HCT116 (cell line): Measurements from ENCODE around the gene SLC9A9. TPM values are rescaled to one million over a fixed set of nuclear protein-coding genes. Genes with fewer than 3 reads are reported as not detected.

Experiments used
- ATAC-seq: fragments of 200-7000 bp; cut with Tn5 transposase; 2 replicates; pipeline ENCODE4 v1.9.1; 2020; ENCODE audit warnings: mild to moderate bottlenecking, moderate library complexity
- BruUV-seq: library from RNA; stranded (reverse); fragments of 400-500 nt; replicated peaks from 2 replicates; lab custom pipeline; 2021; lab: Mats Ljungman, UMichigan
- CTCF ChIA-PET: fragments of 300-600 bp; sonication (Branson Sonifier 250); formaldehyde crosslinking; loops from one replicate; lab custom pipeline; 2021; ENCODE audit warnings: antibody characterized with exemption; lab: Charles Lee
- POLR2A ChIA-PET: fragments of 300-600, 350-600 bp; sonication (Branson Sonifier 250); formaldehyde crosslinking; loops from one replicate; lab custom pipeline; 2021; ENCODE audit warnings: antibody characterized with exemption; lab: Charles Lee
- RAD21 ChIA-PET, 2 experiments: fragments of 300-600 bp; sonication (Branson Sonifier 250); formaldehyde crosslinking; loops; one replicate each; lab custom pipeline; 2023; ENCODE audit warnings: low total read pairs in 2 of 2; ENCODE audit not compliant: uncharacterized antibody in 2 of 2, unreplicated experiment in 2 of 2, low non-redundant PET in 1 of 2; lab: Charles Lee
- DNase-seq: peaks from one replicate; pipeline ENCODE4 v3.0.0-alpha.2; 2010; ENCODE audit warnings: low read depth, low spot score
- H2AFZ ChIP-seq: fragments of 200-600 bp; shearing (Covaris generic), sonication (generic); 2 replicates; pipeline ENCODE4 v1.6.1; 2017; ENCODE audit warnings: low read depth, mixed run types, mixed read lengths, antibody characterized with exemption, low read length; ENCODE audit not compliant: poor library complexity, severe bottlenecking
- H3K27ac ChIP-seq: 2 replicates; pipeline ENCODE4 v1.5.1; 2012; ENCODE audit warnings: low read depth, low read length
- H3K27me3 ChIP-seq: fragments of 200-600 bp; sonication (generic); 2 replicates; pipeline ENCODE4 v1.6.1; 2016; ENCODE audit warnings: mixed run types, low read length, mixed read lengths; ENCODE audit not compliant: insufficient read depth
- H3K36me3 ChIP-seq, 2 experiments: fragments of 200-500 bp in 1 of 2; fragments of 200-600 bp in 1 of 2; sonication (Bioruptor generic) in 1 of 2; sonication (generic) in 1 of 2; 2 replicates each; pipeline versions ENCODE4 v1.5.1 to v1.6.1; 2014 to 2016; ENCODE audit warnings: low read length in 2 of 2, inconsistent platforms in 1 of 2, mixed read lengths in 1 of 2, mixed run types in 1 of 2; ENCODE audit not compliant: insufficient read depth in 2 of 2, control insufficient read depth in 1 of 2
- H3K4me1 ChIP-seq, 2 experiments: fragments of 200-600 bp in 1 of 2; sonication (generic) in 1 of 2; 2 replicates each; pipeline versions ENCODE4 v1.5.1 to v1.6.1; 2012 to 2017; ENCODE audit warnings: low read length in 2 of 2, inconsistent platforms in 1 of 2, mild to moderate bottlenecking in 1 of 2, mixed read lengths in 1 of 2, mixed run types in 1 of 2, moderate library complexity in 1 of 2; ENCODE audit not compliant: insufficient read depth in 2 of 2, control insufficient read depth in 1 of 2
- H3K4me2 ChIP-seq: fragments of 200-600 bp; sonication (generic); 2 replicates; pipeline ENCODE4 v1.6.1; 2017; ENCODE audit warnings: mixed run types, low read length, mixed read lengths
- H3K4me3 ChIP-seq, 2 experiments: fragments of 200-600 bp in 1 of 2; sonication (generic) in 1 of 2; replicated peaks in 1 of 2; 2 replicates each; pipeline ENCODE4 v1.5.1; 2011 to 2016; ENCODE audit warnings: low read length in 2 of 2, control low read depth in 1 of 2, low read depth in 1 of 2, mild to moderate bottlenecking in 1 of 2, mixed read lengths in 1 of 2, mixed run types in 1 of 2
- H3K79me2 ChIP-seq: fragments of 200-600 bp; sonication (generic); 2 replicates; pipeline ENCODE4 v1.6.1; 2017; ENCODE audit warnings: mild to moderate bottlenecking, mixed run types, low read length, moderate library complexity, mixed read lengths; ENCODE audit not compliant: insufficient read depth
- H3K9ac ChIP-seq: fragments of 200-600 bp; sonication (generic); 2 replicates; pipeline ENCODE4 v1.6.1; 2016; ENCODE audit warnings: low read length, mixed read lengths
- H3K9me2 ChIP-seq: fragments of 200-600 bp; sonication (generic), shearing (Covaris generic); 2 replicates; pipeline ENCODE4 v1.6.1; 2017; ENCODE audit warnings: mixed run types, mild to moderate bottlenecking, moderate library complexity; ENCODE audit not compliant: insufficient read depth
- H3K9me3 ChIP-seq, 2 experiments: fragments of 200-500 bp in 1 of 2; fragments of 200-600 bp in 1 of 2; sonication (Bioruptor generic) in 1 of 2; sonication (generic) in 1 of 2; 2 replicates each; pipeline ENCODE4 v1.6.1; 2014 to 2017; ENCODE audit warnings: low read length in 2 of 2, mixed read lengths in 2 of 2, inconsistent platforms in 1 of 2, low read depth in 1 of 2, mild to moderate bottlenecking in 1 of 2, mixed run types in 1 of 2, moderate library complexity in 1 of 2; ENCODE audit not compliant: control insufficient read depth in 1 of 2, insufficient read depth in 1 of 2
- H4K20me1 ChIP-seq: fragments of 200-600 bp; sonication (generic), shearing (Covaris generic); 2 replicates; pipeline ENCODE4 v1.6.1; 2017; ENCODE audit warnings: mixed run types, mild to moderate bottlenecking, moderate library complexity; ENCODE audit not compliant: insufficient read depth
- CEBPB ChIP-seq: IDR thresholded peaks from 2 replicates; pipeline ENCODE4 v1.6.1; 2012; ENCODE audit warnings: low read depth
- ELF1 ChIP-seq: IDR thresholded peaks from 2 replicates; pipeline ENCODE4 v1.6.1; 2012; ENCODE audit warnings: low read depth, borderline replicate concordance
- EZH2 ChIP-seq: fragments of 200-600 bp; sonication (generic); IDR thresholded peaks from 2 replicates; pipeline ENCODE4 v1.6.1; 2017; ENCODE audit warnings: antibody characterized with exemption, mixed run types
- EZH2phosphoT487 ChIP-seq: fragments of 200-600 bp; IDR thresholded peaks from 2 replicates; pipeline ENCODE4 v1.6.1; 2018; ENCODE audit warnings: antibody characterized with exemption, borderline replicate concordance
- FOSL1 ChIP-seq: IDR thresholded peaks from 2 replicates; pipeline ENCODE4 v1.6.1; 2012; ENCODE audit warnings: low read depth
- POLR2A ChIP-seq: IDR thresholded peaks from 2 replicates; pipeline ENCODE4 v1.7.0; 2011; ENCODE audit warnings: borderline replicate concordance; ENCODE audit not compliant: insufficient read depth, insufficient read length; ENCODE audit errors: extremely low read depth
- RAD21 ChIP-seq: IDR thresholded peaks from 2 replicates; pipeline ENCODE4 v1.6.1; 2012; ENCODE audit warnings: low read depth, mild to moderate bottlenecking
- SIN3A ChIP-seq: IDR thresholded peaks from 2 replicates; pipeline ENCODE4 v1.6.1; 2012; ENCODE audit warnings: low read depth
- SP1 ChIP-seq: IDR thresholded peaks from 2 replicates; pipeline ENCODE4 v1.6.1; 2012; ENCODE audit warnings: low read depth
- SRF ChIP-seq: IDR thresholded peaks from 2 replicates; pipeline ENCODE4 v1.6.1; 2012; ENCODE audit warnings: low read depth
- TCF7L2 ChIP-seq: IDR thresholded peaks from 2 replicates; pipeline ENCODE4 v1.7.0; 2011; ENCODE audit warnings: borderline replicate concordance, inconsistent platforms; ENCODE audit not compliant: insufficient read depth, insufficient read length; ENCODE audit errors: extremely low read depth
- YY1 ChIP-seq: IDR thresholded peaks from 2 replicates; pipeline ENCODE4 v1.6.1; 2011; ENCODE audit warnings: low read length, low read depth, moderate library complexity, mild to moderate bottlenecking; ENCODE audit not compliant: insufficient replicate concordance; ENCODE audit errors: extremely low read depth
- ZFX ChIP-seq: fragments of 450-650 bp; IDR thresholded peaks from 2 replicates; pipeline ENCODE4 v1.6.1; 2017
- ZNF274 ChIP-seq: fragments of 200-500 bp; sonication (Bioruptor generic); IDR thresholded peaks from 2 replicates; pipeline ENCODE4 v1.6.1; 2014; ENCODE audit warnings: mild to moderate bottlenecking, low read depth, low read length, inconsistent platforms
- intact Hi-C: fragments of 100-400 bp; cut with micrococcal nuclease; formaldehyde crosslinking; loops from 2 replicates; pipeline ENCODE4 v1.10.0; 2022
- total RNA-seq: library from RNA; stranded (reverse); gene quantifications from one replicate; pipeline ENCODE4 v1.2.1, GENCODE V29; 2021; ENCODE audit not compliant: unreplicated experiment
- TF ChIP-seq, protein P1 (sequence below): IDR thresholded peaks from 2 replicates; pipeline ENCODE4 v1.6.1; 2012
- TF ChIP-seq, protein P2 (sequence below): IDR thresholded peaks from 2 replicates; pipeline ENCODE4 v1.6.1; 2012; ENCODE audit warnings: low read depth
- TF ChIP-seq, protein P3 (sequence below), 3 experiments: fragments of 200-600 bp in 1 of 3; sonication (generic) in 1 of 3; IDR thresholded peaks in 2 of 3; conservative IDR thresholded peaks in 1 of 3; 2 replicates each; pipeline ENCODE4 v1.5.1; 2012 to 2017; ENCODE audit warnings: low read depth in 2 of 3, low read length in 2 of 3, antibody characterized with exemption in 1 of 3, borderline replicate concordance in 1 of 3, control low read depth in 1 of 3, mild to moderate bottlenecking in 1 of 3, mixed read lengths in 1 of 3, mixed run types in 1 of 3, moderate library complexity in 1 of 3; ENCODE audit not compliant: insufficient read depth in 1 of 3
- TF ChIP-seq, protein P4 (sequence below): IDR thresholded peaks from 2 replicates; pipeline ENCODE4 v1.6.1; 2011; ENCODE audit warnings: mild to moderate bottlenecking, low read length, moderate library complexity; ENCODE audit not compliant: insufficient replicate concordance; ENCODE audit errors: extremely low read depth

SLC9A9 gene
- total RNA-seq, 1 experiment from 2014 or later = 0.20 TPM

DNA sequence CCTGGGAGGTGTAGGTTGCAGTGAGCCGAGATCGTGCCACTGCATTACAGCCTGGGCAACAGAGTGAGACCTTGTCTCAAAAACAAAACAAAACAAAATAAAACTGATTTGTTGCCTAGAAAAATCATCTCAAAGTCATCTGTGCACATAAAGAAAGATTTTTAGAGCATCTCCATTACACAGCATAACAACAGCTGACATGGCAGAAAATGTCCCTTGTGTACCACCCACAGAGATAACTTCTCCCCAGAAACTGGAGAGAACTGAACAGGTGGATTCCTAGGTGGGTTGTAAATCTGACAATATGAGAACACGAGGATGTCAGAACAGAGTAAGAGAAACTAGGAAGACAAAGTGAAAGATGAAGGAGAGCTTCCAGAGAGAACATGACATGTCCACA is 207.5 kb downstream of the SLC9A9 start (continued):
- TF ChIP-seq EZH2phosphoT487 (no peak), SRF (no peak), FOSL1 (no peak), SIN3A (no peak)
- TF ChIP-seq, protein P1, sequence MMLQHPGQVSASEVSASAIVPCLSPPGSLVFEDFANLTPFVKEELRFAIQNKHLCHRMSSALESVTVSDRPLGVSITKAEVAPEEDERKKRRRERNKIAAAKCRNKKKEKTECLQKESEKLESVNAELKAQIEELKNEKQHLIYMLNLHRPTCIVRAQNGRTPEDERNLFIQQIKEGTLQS = no peak
- TF ChIP-seq, all 23 proteins: peak for 0

DNA sequence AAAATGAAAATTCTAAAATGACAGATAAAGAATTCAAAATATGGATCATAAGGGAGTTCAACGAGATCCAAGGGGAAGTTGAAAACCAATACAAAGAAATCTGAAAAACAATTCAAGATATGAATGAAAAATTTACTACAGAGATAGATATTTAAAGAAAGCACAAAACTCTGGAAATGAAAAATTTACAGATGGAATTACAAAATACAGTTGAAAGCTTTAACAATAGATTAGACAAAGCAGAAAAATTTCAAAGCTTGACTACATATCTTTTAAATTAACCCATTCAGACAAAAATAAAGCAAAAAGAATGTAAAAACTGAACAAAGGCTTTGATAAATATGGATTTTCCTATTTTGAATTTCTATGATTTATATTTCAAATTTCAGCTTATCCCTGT is 211.1 kb downstream of the SLC9A9 start:
- no peak overlapping the region for H3K4me3 ChIP-seq
- H3K36me3 ChIP-seq = no peaks in the 10 kb centered on the region
- ATAC-seq = no peak
- H3K27me3 ChIP-seq = no peaks in the 10 kb centered on the region
- no peaks in the 10 kb centered on the region for H3K4me1 ChIP-seq
- DNase-seq = no peak
- intact Hi-C loops = no loop called here
- no peak overlapping the region for H3K9ac ChIP-seq
- H3K79me2 ChIP-seq = no peaks in the 10 kb centered on the region
- no peak for TF ChIP-seq RAD21
- TF ChIP-seq YY1 = no peak
- TF ChIP-seq, protein P2, sequence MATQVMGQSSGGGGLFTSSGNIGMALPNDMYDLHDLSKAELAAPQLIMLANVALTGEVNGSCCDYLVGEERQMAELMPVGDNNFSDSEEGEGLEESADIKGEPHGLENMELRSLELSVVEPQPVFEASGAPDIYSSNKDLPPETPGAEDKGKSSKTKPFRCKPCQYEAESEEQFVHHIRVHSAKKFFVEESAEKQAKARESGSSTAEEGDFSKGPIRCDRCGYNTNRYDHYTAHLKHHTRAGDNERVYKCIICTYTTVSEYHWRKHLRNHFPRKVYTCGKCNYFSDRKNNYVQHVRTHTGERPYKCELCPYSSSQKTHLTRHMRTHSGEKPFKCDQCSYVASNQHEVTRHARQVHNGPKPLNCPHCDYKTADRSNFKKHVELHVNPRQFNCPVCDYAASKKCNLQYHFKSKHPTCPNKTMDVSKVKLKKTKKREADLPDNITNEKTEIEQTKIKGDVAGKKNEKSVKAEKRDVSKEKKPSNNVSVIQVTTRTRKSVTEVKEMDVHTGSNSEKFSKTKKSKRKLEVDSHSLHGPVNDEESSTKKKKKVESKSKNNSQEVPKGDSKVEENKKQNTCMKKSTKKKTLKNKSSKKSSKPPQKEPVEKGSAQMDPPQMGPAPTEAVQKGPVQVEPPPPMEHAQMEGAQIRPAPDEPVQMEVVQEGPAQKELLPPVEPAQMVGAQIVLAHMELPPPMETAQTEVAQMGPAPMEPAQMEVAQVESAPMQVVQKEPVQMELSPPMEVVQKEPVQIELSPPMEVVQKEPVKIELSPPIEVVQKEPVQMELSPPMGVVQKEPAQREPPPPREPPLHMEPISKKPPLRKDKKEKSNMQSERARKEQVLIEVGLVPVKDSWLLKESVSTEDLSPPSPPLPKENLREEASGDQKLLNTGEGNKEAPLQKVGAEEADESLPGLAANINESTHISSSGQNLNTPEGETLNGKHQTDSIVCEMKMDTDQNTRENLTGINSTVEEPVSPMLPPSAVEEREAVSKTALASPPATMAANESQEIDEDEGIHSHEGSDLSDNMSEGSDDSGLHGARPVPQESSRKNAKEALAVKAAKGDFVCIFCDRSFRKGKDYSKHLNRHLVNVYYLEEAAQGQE = no peak
- TF ChIP-seq, protein P3, sequence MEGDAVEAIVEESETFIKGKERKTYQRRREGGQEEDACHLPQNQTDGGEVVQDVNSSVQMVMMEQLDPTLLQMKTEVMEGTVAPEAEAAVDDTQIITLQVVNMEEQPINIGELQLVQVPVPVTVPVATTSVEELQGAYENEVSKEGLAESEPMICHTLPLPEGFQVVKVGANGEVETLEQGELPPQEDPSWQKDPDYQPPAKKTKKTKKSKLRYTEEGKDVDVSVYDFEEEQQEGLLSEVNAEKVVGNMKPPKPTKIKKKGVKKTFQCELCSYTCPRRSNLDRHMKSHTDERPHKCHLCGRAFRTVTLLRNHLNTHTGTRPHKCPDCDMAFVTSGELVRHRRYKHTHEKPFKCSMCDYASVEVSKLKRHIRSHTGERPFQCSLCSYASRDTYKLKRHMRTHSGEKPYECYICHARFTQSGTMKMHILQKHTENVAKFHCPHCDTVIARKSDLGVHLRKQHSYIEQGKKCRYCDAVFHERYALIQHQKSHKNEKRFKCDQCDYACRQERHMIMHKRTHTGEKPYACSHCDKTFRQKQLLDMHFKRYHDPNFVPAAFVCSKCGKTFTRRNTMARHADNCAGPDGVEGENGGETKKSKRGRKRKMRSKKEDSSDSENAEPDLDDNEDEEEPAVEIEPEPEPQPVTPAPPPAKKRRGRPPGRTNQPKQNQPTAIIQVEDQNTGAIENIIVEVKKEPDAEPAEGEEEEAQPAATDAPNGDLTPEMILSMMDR (IDR thresholded peaks at IDR 0.05 in 2 of 3, conservative IDR thresholded peaks at IDR 0.05 in 1 of 3; ENCODE audit: borderline replicate concordance in 1 of 3, insufficient read depth in 1 of 3, low read depth in 2 of 3, low read length in 2 of 3) = no peak
- TF ChIP-seq, protein P4, sequence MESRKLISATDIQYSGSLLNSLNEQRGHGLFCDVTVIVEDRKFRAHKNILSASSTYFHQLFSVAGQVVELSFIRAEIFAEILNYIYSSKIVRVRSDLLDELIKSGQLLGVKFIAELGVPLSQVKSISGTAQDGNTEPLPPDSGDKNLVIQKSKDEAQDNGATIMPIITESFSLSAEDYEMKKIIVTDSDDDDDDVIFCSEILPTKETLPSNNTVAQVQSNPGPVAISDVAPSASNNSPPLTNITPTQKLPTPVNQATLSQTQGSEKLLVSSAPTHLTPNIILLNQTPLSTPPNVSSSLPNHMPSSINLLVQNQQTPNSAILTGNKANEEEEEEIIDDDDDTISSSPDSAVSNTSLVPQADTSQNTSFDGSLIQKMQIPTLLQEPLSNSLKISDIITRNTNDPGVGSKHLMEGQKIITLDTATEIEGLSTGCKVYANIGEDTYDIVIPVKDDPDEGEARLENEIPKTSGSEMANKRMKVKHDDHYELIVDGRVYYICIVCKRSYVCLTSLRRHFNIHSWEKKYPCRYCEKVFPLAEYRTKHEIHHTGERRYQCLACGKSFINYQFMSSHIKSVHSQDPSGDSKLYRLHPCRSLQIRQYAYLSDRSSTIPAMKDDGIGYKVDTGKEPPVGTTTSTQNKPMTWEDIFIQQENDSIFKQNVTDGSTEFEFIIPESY = no peak
- TF ChIP-seq TCF7L2 = no peak
- no peak for TF ChIP-seq ELF1
- no peak for TF ChIP-seq ZNF274
- TF ChIP-seq EZH2phosphoT487 = no peak
- TF ChIP-seq, protein P1 = no peak
- no peak for TF ChIP-seq ZFX
- TF ChIP-seq SP1 = no peak
- no peak for TF ChIP-seq FOSL1
- no peak for TF ChIP-seq CEBPB
- no peak for TF ChIP-seq POLR2A
- TF ChIP-seq EZH2 = no peak
- H3K4me2 ChIP-seq = no peak overlapping the region
- no peak overlapping the region for H2AFZ ChIP-seq
- no peak overlapping the region for H3K27ac ChIP-seq
- ChIA-PET CTCF (no interaction called here), POLR2A (no interaction called here), RAD21 (interaction anchor here in 1 of 2 experiments (0.6 kb wide), 1 partner anchor 263 kb away, joined by 3 read pairs; no protein-coding TSS in a partner anchor)
- BruUV-seq = no TSS peak
- no peaks in the 10 kb centered on the region for H4K20me1 ChIP-seq
- no peaks in the 10 kb centered on the region for H3K9me2 ChIP-seq
- H3K9me3 ChIP-seq = no peaks in the 10 kb centered on the region; a peak in 1 of 4 replicates
